ENCODE data around the gene PDCL2. TPM values are rescaled to one million over a fixed set of nuclear protein-coding genes. Genes with fewer than 3 reads are reported as not detected.
A peak's percentile ranks its signal among the peaks of the same experiment; 100 is the strongest.

PDCL2 gene
- total and polyA plus RNA-seq, 2 of the 13 experiments (the other 11 are each of a cell fraction or from before 2014, with no cell fraction given), result not detected

- TF ChIP-seq TFAP4 (IDR thresholded peaks at IDR 0.05; ENCODE audit: borderline replicate concordance, low read depth) (peak; percentile 15; the same call in 1 of the 2 replicates), PHF20 (CRISPR knock-in tag; IDR thresholded peaks at IDR 0.05) (peak; percentile 71), ZNF644 (CRISPR knock-in tag; IDR thresholded peaks at IDR 0.05; ENCODE audit: low read depth) (no peak), GFI1 (CRISPR knock-in tag; IDR thresholded peaks at IDR 0.05; ENCODE audit: borderline replicate concordance) (peak; percentile 73), ZNF44 (CRISPR knock-in tag; IDR thresholded peaks at IDR 0.05) (0 out of 2 replicates have a peak, but pooled peaks have one; percentile 51), ZGPAT (CRISPR knock-in tag; IDR thresholded peaks at IDR 0.05) (peak; percentile 50), LCORL (IDR thresholded peaks at IDR 0.05) (no peak), LCORL (CRISPR knock-in tag; IDR thresholded peaks at IDR 0.05) (peak; percentile 62; the same call in 1 of the 2 replicates), ZNF441 (CRISPR knock-in tag; IDR thresholded peaks at IDR 0.05; ENCODE audit: borderline replicate concordance) (no peak), SP2 (CRISPR knock-in tag; IDR thresholded peaks at IDR 0.05) (no peak; the same call in 1 of the 2 replicates), PRDM10 (CRISPR knock-in tag; IDR thresholded peaks at IDR 0.05; ENCODE audit: low read depth) (no peak), NFKBIZ (CRISPR knock-in tag; IDR thresholded peaks at IDR 0.05) (no peak), ZNF770 (CRISPR knock-in tag; IDR thresholded peaks at IDR 0.05) (no peak), ZNF709 (CRISPR knock-in tag; IDR thresholded peaks at IDR 0.05) (0 out of 2 replicates have a peak, but pooled peaks have one; percentile 31), ZSCAN20 (CRISPR knock-in tag; IDR thresholded peaks at IDR 0.05; ENCODE audit: borderline replicate concordance) (peak; percentile 32; the same call in 1 of the 2 replicates), NFATC3 (CRISPR knock-in tag; IDR thresholded peaks at IDR 0.05) (no peak), STAG1 (CRISPR knock-in tag; IDR thresholded peaks at IDR 0.05) (no peak), BRCA1 (CRISPR knock-in tag; IDR thresholded peaks at IDR 0.05) (no peak), ZNF282 (IDR thresholded peaks at IDR 0.05; ENCODE audit: partially characterized antibody) (no peak), ZMAT5 (CRISPR knock-in tag; IDR thresholded peaks at IDR 0.05; ENCODE audit: borderline replicate concordance, low read depth) (no peak)
Observed at GRCh38 chr4:55545641-55546505, 46.2 kb downstream of the PDCL2 start (continued).
